ENCODE data around the gene KLF5.

DNA sequence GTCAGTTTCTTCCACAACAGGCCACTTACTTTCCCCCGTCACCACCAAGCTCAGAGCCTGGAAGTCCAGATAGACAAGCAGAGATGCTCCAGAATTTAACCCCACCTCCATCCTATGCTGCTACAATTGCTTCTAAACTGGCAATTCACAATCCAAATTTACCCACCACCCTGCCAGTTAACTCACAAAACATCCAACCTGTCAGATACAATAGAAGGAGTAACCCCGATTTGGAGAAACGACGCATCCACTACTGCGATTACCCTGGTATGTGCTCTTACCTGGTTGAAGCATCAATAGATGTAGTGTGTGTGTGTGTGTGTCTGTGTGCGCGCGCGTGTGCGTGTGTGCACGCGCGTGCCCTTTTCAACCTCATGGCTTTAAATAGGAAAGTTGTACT lies 3.7 kb downstream of the KLF5 start:
- TF ChIP-seq POLR2AphosphoS5 (IDR thresholded peaks at IDR 0.05) (no peak), POLR2A (IDR thresholded peaks at IDR 0.05) (no peak)
- TF ChIP-seq, protein P1, sequence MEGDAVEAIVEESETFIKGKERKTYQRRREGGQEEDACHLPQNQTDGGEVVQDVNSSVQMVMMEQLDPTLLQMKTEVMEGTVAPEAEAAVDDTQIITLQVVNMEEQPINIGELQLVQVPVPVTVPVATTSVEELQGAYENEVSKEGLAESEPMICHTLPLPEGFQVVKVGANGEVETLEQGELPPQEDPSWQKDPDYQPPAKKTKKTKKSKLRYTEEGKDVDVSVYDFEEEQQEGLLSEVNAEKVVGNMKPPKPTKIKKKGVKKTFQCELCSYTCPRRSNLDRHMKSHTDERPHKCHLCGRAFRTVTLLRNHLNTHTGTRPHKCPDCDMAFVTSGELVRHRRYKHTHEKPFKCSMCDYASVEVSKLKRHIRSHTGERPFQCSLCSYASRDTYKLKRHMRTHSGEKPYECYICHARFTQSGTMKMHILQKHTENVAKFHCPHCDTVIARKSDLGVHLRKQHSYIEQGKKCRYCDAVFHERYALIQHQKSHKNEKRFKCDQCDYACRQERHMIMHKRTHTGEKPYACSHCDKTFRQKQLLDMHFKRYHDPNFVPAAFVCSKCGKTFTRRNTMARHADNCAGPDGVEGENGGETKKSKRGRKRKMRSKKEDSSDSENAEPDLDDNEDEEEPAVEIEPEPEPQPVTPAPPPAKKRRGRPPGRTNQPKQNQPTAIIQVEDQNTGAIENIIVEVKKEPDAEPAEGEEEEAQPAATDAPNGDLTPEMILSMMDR (IDR thresholded peaks at IDR 0.05) = no peak

Measured in suprapubic skin (tissue), 4 donors.